ENCODE data around the gene C1orf210.

GRCh38 chr1:43316738-43317520, 31.5 kb upstream of the C1orf210 start:
- no peak for TF ChIP-seq CTCF (conservative IDR thresholded peaks at IDR 0.05 in 1 of 2, IDR thresholded peaks at IDR 0.05 in 1 of 2; ENCODE audit: extremely low read depth in 1 of 2, insufficient read depth in 1 of 2, low read depth in 1 of 2, low read length in 2 of 2)
- TF ChIP-seq EZH2 (IDR thresholded peaks at IDR 0.05; ENCODE audit: borderline replicate concordance, low read length): no peak
